Measurements from ENCODE around the gene RNASE9.
"Not testable (repeated sequence)": the region's sequence is repeated elsewhere in the genome, so short reads cannot be mapped to it uniquely, and the experiment has no call there.

The RNASE9 gene

GRCh38 chr14:20572382-20572990 lies 11.6 kb upstream of the RNASE9 start:
- DNase-seq (ENCODE audit: low read depth), result not testable (repeated sequence)

GRCh38 chr14:20570720-20571119 lies 9.9 kb upstream of the RNASE9 start:
- DNase-seq (ENCODE audit: low read depth), result not testable (repeated sequence)

DNA sequence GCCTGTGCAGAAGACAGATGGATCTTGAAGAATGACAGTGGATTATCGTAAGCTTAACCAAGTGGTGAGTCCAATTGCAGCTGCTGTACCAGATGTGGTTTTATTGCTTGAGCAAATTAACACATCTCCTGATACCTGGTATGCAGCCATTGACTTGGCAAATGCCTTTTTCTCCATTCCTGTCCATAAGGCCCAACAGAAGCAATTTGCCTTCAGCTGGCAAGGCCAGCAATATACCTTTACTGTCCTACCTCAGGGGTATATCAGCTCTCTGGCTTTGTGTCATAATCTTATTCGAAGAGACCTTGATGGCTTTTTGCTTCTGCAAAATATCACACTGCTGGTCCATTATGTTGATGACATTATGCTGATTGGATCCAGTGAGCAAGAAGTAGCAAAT lies 9.0 kb upstream of the RNASE9 start:
- DNase-seq (ENCODE audit: low read depth), result not testable (repeated sequence)

GRCh38 chr14:20569066-20569465 lies 8.2 kb upstream of the RNASE9 start:
- no peak for DNase-seq (ENCODE audit: low read depth)

- DNase-seq (ENCODE audit: low read depth), result no peak
These were observed 7.5 kb upstream of the RNASE9 start for GRCh38 chr14:20568393-20568792.

DNA sequence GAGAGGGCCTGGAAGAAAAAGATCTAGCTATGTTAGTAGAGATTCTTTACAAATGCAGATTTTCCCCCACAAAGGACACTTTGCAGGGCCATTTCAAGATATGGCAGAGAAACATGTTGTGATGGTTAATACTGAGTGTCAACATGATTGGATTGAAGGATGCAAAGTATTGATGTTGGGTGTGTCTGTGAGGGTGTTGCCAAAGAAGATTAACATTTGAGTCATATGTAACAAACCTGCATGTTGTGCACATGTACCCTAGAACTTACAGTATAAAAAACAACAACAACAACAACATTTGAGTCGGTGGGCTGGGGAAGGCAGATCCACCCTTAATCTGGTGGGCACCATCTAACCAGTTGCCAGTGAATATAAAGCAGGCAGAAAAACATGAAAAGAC lies 6.4 kb upstream of the RNASE9 start:
- not testable (repeated sequence) for DNase-seq (ENCODE audit: low read depth)

- no peak for DNase-seq (ENCODE audit: low read depth)
These were observed 3.7 kb upstream of the RNASE9 start for GRCh38 chr14:20564501-20564997.

GRCh38 chr14:20563971-20564370 lies 3.1 kb upstream of the RNASE9 start:
- no peak for DNase-seq (ENCODE audit: low read depth)

DNA sequence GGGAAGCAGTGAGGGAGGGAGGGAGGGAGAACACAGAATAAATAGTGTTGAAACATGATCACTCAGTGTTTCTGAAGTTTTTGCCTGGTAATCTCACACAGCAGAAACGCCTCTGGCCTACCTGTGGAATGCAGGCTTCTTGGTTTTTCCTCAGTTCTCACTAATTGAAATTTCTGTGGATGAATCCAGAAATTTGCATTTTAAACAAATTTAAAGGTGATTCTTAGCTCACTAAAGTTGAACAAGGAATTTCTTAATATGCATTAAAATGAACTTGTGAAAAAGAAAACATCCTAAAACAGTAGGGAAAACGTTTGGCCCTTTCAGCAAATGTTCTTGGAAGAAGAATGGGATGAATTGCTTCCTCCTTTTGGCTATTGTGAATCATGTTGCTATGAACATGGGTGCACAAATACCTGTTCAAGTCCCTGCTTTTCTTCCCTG lies 1.4 kb downstream of the RNASE9 start:
- DNase-seq (ENCODE audit: low read depth), result no peak

DNA sequence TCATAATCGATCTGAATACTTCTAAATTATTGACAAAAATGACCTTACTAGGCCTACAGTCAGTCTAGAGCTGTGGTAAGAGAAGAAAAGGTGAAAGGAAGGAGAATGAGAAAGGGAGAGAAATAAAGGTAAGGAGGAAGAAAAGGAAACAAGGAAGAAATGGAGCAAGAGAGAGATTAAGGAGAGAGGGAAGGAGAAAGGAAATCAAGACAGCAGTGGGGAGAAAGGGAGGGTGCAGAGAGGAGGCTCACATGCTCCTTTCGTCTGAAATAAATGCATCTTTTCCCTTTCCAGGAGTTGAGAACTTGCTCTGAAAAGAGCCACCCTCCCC lies 3.7 kb downstream of the RNASE9 start:
- DNase-seq (ENCODE audit: low read depth), result no peak

DNA sequence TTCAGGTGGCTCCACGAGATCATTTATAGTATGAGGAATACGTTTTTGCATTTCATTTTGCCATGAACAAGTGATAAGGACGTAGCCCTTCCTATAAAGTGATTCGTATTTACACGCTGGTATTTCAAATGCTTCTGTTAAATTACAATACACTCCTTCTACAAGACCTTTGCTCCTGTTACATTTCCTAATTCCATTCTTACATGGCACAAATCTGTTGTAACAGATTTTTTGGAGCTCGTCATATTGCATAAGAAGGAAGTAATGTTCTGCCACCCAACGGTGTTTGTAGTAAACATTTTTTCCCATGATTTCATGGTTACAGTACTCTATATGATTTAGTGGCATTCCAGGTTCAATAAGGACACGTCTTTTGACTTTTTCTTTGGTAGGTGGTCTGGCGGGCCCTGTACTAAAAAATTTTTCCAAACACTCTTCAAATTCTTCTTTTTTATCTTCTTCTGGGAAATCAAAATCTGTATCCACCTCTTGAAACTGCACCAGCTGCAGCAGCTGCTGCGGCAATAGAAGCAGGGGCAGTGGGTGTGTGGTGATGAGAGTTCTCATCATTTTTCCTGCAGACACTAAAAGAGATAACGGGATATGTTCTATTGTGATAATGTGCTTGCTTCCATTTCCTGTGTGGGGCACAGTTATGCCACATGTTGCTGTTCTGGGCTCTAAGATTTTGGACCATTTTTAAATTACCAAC lies 4.2 kb downstream of the RNASE9 start:
- DNase-seq (ENCODE audit: low read depth), result no peak

DNA sequence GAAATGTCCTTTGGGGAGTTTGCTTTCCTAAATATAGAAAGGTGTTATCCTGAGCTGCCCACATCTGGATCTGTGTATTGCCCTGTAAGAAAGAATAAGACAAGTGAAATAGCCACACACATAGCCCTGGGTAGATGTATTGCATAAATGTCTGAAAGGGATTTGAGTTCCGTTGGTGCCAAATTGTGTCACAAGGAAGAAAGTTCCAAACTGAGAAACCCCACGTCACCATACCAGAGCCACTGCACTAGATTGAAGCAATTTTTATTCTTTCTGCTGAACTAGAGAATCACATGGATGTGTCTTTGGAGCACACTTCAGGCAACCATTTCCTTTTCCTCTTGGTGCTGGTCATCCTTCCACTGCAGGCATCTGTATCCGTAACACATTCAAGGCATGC lies 5.0 kb downstream of the RNASE9 start:
- no peak for DNase-seq (ENCODE audit: low read depth)

DNA sequence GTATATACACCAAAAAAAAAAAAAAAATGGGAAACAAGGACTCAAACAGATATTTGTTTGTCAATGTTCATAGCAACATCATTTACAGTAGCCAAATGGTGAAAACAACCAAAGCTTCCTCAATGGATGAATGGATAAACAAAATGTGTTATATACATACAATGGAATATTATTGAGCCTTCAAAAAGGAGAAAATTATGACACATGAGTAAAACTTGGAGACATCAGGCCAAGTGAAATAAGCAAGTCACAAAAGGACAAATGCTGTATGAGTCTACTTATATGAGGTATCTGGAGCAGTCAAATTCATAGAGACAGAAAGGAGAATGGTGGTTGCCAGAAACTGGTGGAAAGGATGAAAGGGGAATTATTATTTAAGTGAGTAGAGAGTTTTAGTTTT lies 7.8 kb downstream of the RNASE9 start:
- no peak for DNase-seq (ENCODE audit: low read depth)

DNA sequence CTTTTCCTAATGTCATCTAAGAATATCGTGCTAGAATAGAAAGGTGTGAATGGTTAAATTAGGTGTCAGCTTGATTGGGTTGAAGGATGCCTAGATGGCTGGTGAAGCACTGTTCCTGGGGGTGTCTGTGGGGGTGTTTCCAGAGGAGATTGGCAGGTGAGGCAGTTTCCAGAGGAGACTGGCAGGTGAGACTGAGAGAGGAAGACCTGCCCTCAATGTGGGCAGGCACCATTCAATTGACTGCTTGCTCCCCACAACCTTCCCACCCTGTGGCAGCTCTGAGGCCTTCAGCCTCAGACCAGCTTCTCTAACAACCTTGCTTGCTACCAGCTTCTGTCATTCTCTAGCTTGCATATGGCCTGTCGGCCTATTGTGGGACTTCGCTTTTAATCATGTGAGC lies 9.2 kb downstream of the RNASE9 start:
- DNase-seq (ENCODE audit: low read depth), result no peak

GRCh38 chr14:20550926-20551325 lies 9.9 kb downstream of the RNASE9 start:
- no peak for DNase-seq (ENCODE audit: low read depth)

- no peak for DNase-seq (ENCODE audit: low read depth)
These were observed 12.3 kb downstream of the RNASE9 start for GRCh38 chr14:20548414-20549158.

DNA sequence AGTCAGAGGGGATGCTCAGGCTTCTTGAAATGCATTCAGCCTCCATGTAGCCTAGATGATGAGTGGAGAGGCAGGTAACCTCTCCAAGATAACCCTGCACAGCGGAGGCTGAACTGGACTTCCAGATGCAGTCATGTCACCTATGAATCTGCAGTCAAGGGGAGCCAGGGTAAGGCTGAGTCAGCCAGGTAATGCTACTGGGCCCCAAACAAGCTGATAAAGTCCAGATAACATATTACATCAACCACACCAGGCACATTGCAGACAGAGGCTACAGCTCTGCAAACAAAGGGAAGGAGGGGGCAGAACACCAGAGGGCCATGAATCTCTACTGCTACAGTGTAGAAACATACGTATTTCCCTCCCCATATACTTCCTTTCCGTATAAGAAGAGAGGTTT lies 14.0 kb downstream of the RNASE9 start:
- no peak for DNase-seq (ENCODE audit: low read depth)

DNA sequence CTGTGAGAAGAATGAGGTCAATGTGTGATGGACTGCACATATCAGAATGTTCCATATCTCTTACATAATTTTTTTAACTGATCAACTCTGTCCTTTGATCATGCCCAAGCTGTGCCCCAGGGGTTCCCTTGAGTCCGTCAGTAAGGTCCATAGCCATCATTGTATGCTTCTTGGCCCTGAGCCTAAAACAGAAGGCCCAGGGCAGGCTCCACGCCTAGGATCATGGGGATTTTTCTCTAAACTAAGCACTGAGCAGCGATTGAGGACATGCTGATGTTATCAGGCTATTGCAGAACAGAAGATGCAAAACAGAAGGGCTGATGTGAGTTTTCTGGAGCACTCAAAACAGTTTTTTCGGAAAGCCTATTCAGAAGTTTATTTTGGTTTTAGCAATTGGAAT lies 20.9 kb downstream of the RNASE9 start:
- no peak for DNase-seq (ENCODE audit: low read depth)

DNA sequence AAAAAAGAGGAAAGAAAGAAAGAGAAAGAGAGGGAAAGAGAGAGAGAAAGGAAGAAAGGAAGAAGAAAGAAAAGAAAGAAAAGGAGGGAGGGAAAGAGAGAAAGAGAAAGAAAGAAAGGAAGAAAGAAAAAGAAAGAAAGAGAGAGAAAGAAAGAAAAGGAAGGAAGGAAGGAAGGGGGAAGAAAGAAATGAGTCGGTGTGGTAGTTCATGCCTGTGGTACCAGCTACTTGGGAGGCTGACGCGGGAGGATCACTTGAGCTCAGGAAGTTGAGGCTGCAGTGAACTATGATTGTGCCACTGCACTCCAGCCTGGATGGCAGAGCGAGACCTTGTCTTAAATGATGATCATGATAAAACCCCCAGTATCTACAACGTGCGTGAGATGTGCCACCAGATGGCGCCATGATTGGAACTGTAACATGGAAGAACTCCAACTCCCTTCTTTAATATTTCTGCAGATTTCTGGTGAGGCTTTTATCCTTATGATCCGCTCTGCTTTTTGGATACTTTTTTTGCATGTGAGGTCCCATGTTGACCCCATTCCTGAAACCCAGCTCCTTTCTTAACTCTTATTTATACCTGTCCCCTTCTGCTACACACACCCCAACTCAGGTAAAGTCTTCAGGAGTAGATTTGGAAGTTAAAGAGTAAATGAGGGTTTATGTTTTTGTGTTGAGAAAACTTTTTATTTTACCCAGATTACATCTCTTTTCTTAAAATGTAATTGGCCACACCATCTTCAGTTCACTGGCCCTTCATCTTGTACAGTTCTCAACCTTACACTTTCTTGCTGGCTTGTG lies 29.9 kb downstream of the RNASE9 start:
- DNase-seq (ENCODE audit: low read depth), result peak; percentile 28

GRCh38 chr14:20529806-20530205 lies 31.0 kb downstream of the RNASE9 start:
- DNase-seq (ENCODE audit: low read depth), result no peak

DNA sequence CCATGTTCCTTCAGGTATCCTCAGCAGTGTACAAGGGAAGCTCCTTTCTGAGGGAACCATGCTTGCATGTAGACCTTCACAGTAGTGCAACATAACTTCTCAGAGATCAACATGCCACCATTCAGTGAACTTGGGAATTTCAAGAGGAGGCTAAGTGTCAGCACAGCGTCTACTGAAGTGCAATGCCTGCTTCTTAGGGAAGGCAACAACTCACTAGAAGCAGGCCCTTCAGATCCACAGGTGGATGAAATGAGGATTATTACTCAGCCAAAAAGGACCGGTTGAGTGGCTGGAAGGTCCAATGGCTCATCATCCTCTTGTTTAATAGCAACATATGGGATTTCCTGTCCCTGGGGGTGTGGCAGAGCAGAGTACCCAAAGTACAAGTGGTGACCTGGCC lies 36.8 kb downstream of the RNASE9 start:
- no peak for DNase-seq (ENCODE audit: low read depth)

GRCh38 chr14:20522332-20522731 lies 38.5 kb downstream of the RNASE9 start:
- no peak for DNase-seq (ENCODE audit: low read depth)

Measured in GM04504 (cell line).